Myocyte (in vitro differentiated cells): Measurements from ENCODE around the gene UCHL1. TPM values are rescaled to one million over a fixed set of nuclear protein-coding genes. Genes with fewer than 3 reads are reported as not detected.
"Not testable (repeated sequence)": the region's sequence is repeated elsewhere in the genome, so short reads cannot be mapped to it uniquely, and the experiment has no call there.

Experiments used
- DNase-seq: peaks from one replicate; pipeline ENCODE4 v3.0.0-alpha.2; 2012; ENCODE audit warnings: low read depth
- total RNA-seq: library from RNA; depleted of rRNA; stranded (reverse); fragments of >200 nt; gene quantifications from 2 replicates; pipeline ENCODE4 v1.2.3, GENCODE V29; 2014

Gene UCHL1
- total RNA-seq, 1 donor from 2014 or later = 190 TPM

DNA sequence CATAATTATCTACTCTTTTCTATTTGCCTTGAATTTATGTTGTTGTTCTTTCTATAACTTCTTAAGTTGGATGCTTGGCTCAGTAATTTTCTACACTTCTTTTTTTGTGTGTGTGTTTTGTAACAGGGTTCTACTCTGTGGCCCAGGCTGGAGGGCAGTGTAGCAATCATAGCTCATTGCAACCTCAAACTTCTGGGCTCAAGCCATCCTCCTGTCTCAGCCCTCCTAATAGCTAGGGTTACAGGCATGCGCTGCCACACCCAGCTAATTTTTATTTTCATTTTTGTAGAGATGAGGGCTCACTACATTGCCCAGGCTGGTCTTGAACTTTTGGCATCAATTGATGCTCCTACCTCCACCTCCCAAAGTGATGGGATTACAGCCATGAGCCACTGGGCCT lies 20.7 kb upstream of the UCHL1 start:
- DNase-seq = no peak

DNA sequence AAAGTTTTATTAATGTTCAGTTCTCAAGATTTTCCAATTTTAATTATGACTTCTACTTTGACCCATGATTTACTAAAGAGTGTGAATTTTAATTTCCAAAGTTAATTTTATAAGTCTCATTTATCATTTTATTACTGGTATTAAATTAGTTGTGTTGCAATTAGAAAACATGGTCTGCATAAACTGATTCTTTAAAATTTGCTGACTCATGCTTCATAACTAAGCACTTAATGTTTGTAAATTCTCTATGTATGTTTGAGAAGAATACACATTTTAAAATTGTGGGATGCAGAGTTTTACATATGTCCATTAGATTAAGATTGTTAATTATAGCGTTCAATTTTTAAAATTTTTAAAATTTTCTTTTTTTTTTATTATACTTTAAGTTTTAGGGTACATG lies 20.2 kb upstream of the UCHL1 start:
- DNase-seq = no peak

DNA sequence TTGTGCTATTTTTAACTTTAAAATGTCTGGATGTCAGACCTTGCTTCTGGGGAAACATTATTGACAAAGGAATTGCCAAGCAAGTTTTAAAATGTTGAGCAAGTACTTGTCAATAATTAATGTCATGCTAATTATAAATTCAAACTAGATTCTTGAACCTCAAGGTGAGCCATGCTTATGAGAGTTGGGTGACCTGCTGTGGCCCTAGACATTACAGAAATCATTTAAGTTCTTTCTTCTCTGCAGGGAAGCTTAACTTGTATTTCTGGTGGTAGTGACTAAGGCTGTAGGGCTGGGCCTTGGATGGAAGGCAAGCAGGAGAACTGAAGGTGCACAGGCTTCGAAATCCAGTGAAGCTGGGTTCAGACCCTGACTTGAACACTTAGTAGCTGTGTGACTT lies 14.8 kb upstream of the UCHL1 start:
- no peak for DNase-seq

DNA sequence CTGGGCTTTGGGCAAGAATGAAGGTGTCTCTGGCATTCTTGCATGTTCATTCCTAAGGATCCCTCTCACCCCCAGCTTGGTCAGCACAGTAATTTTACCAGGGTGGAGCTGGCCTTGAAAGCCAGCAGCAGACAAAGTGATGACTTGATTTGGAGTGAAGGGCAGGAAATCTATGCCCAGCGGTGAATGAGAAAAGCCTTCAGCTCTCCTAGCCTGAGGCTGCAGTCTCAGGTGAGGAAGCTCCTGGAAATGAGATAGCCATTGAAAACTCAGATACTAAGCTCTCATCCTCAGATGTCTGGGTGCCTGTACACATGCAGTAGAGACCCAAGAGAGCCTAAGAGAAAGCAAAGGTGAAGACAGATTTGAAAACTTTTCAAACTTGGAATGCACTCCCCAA lies 10.7 kb upstream of the UCHL1 start:
- DNase-seq = no peak

DNA sequence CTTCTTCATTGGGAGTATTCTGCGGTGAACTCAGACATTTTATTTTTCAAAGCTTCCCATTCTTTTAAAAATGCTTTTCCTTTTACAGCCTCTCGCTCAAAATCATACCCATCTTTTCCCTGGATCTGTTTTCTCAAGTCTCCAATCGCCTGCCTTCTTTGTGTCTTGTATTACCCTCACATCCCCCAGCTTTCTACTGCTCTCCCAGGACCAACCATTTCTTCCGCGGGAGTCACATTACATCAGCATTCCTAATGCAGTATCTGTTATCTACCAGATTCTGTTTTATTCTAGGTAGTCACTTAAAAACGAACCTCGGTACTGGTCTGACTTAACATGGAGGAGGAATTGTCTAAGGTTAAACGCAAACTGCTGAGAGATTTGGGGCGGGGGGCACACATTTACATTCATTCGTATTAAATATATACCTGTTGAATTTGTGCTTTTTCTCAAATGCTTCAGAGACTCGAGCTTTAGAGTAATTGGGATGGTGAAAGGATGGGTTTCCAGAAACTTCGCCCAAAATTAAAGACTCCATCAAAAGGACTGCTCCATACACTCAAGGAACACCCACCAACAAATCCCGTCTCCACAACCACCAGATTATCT lies 493 bp upstream of the UCHL1 start:
- no peak for DNase-seq

DNA sequence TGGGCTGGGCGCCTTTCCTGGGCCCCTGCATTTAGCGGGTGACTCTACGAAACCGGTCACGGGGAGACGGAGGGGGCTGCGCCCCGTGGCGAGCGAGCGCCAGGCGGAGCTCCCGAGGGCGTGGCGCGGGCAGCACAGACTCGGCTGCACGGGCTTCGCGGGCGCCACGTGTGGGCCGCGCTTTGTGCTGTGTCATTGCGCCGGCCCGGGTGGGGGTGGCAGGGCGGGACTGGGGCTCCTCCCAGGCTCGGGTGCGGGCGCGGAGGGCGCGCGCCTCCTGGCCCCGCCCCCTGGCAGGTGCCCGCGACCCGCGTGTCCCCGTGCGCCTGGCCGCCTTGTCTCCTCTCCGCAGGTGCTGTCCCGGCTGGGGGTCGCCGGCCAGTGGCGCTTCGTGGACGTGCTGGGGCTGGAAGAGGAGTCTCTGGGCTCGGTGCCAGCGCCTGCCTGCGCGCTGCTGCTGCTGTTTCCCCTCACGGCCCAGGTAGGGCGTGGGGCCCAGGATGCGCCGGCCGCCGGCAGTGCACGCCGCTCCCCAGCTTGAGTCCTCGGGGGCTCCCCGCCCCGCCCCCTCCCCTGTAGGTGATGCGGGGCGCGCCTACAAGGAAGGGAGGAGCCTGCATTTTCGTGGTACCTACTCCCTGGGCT lies 651 bp downstream of the UCHL1 start:
- DNase-seq = peak; percentile 49

DNA sequence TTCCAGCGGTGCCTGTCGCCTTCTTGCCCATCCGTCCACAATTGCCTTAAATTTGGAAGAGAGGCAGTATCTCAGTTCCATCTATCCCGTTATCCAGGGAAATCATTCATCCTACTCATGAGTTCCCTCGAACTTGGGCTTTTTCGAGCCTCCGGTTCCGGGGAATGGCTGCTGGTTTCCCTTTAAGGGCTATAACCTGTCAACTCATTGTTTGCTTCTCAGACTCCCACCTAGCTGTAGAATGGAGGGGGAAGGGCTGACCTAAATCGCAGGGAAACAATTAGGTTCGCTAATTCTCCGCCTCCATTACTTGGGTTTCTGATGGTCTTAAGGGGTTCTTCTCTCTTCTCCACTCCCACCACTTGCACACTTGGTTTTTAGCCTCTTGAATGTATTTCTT lies 1.2 kb downstream of the UCHL1 start:
- no peak for DNase-seq

DNA sequence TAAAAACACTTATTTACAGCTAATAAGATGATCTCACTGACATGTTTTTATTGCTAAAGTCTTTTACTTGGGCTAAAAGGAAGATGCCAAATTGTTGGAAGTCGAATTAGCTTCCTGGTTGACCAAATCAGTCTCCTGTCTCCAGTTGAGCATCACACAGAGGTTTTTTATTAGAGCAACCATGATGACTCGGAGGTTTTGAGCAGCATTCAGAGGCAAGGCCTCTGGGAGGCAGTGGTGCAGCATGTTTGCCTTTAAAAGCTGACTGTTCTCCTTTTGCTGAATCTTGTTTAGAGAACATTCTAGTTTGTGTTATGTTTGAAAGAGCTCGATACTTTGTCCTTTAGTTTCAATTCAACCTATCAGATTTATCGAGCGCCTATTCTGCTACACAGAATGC lies 2.1 kb downstream of the UCHL1 start:
- peak; percentile 79 for DNase-seq

DNA sequence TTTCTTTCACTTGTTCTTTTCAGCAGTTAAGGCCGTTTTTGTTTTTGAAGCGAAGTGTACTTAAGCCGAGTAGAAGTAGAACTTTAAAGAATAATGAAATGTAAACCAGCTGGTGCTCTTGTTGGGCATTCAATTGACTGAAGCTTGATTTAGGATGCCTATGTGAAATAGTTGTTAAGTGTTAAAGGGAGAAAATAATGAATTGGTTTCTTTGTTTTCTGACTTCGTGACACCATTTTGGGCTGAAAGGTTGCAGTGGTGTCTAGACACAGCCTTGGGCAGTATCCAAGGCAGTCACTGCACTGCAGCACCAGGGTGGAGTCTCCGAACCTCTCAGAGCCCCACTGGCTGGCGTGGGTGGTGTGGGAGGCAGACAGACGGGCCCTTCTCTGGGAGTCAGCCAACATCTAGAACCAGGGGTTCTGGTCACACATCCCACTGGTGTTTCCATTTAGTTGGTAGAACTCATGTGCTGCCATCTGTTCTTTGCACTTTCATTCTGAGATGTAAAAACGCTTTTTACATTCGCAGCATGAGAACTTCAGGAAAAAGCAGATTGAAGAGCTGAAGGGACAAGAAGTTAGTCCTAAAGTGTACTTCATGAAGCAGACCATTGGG lies 3.5 kb downstream of the UCHL1 start:
- DNase-seq = no peak

DNA sequence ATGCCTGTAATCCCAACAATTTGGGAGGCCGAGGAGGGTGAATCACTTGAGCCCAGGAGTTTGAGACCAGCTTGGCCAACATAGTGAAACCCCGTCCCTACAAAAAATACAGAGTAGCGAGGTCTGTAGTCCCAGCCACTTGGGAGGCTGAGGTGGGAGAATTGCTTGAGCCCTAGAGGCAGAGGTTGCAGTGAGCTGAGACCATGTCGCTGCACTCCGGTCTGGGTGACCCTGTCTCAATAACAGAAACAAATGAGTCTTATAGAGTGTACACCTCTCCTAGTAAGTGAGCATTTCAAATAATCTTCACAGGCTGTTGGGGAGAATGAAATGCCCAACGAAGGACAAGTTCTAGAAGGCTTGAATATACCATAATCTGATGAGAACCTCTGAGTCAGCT lies 5.5 kb downstream of the UCHL1 start:
- no peak for DNase-seq

DNA sequence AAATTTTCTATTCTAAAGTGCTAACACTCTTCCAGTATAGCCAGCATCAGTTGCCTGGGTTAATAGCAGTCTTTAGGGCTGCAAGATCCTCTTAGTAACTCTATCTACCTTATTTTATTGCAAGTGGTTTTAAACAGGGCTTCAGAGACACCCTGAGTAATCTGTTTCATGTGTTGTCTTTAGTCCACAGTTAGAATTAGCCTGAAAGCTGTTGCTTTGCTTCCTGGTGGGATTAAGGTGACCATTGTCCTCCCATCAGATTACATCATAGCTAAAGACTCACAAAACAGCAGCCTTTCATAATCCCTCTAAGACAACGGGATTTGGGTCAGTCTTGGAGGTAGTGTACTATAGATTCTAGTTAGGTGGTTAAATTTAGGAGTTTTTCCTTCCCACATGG lies 7.5 kb downstream of the UCHL1 start:
- DNase-seq = no peak

DNA sequence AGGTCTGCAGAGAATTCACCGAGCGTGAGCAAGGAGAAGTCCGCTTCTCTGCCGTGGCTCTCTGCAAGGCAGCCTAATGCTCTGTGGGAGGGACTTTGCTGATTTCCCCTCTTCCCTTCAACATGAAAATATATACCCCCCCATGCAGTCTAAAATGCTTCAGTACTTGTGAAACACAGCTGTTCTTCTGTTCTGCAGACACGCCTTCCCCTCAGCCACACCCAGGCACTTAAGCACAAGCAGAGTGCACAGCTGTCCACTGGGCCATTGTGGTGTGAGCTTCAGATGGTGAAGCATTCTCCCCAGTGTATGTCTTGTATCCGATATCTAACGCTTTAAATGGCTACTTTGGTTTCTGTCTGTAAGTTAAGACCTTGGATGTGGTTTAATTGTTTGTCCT lies 11.3 kb downstream of the UCHL1 start:
- peak; percentile 86 for DNase-seq

DNA sequence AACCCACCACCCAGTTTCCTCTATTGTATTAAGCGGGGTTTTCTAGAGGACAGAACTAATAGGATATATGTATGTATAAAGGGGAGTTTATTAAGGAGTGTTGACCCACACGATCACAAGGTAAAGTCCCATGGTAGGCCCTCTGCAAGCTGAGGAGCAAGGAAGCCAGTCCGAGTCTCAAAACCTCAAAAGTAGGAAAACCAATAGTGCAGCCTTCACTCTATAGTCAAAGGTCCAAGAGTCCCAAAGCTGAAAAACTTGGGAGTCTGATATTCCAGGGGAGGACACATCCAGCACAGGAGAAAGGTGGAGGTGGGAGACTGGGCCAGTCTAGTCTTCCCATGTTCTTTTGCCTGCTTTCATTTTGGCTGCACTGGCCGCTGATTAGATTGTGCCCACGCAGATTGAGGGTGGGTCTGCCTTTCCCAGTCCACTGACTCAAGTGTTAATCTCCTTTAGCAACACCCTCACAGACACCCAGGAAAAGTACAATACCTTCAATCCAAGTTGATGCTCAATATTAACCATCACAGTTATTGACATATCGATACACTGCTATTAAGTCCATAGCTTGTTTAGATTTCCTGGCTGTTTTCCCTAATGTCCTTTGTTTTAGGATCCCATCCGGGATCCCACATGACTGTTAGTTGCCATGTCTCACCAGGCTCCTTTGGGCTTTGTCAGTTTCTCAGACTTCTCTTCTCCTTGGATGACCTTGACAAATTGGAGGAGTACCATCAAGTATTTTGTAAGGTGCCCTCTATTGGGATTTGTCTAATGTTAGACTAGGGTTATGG lies 12.2 kb downstream of the UCHL1 start:
- DNase-seq = no peak

DNA sequence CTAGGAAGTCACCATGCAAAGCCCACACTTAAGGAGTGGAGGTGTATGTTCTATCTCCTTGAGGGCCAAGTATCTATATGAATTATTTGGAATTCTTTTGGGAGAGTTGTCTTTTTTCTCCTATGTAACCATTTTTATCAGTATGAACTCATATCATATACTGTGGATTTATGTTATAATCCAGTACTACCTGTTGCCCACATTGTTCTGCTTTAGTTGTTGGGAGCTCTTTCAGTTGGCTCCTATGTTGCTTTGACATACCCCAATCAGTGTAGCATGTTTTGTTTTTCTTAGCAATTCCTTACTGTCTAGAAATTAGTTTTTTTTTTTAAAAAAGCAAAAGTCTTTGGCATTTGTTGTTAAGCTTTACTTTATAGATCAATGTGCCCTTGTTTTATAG lies 13.0 kb downstream of the UCHL1 start:
- no peak for DNase-seq

DNA sequence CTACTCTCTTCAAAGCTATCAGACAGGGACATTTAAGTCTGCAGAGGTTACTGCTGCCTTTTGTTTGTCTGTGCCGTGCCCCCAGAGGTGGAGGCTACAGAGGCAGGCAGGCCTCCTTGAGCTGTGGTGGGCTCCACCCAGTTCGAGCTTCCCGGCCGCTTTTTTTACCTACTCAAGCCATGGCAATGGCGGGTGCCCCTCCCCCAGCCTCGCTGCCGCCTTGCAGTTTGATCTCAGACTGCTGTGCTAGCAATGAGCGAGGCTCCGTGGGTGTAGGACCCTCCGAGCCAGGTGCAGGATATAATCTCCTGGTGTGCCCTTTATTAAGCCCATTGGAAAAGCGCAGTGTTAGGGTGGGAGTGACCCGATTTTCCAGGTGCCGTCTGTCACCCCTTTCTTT lies 19.2 kb downstream of the UCHL1 start:
- not testable (repeated sequence) for DNase-seq

DNA sequence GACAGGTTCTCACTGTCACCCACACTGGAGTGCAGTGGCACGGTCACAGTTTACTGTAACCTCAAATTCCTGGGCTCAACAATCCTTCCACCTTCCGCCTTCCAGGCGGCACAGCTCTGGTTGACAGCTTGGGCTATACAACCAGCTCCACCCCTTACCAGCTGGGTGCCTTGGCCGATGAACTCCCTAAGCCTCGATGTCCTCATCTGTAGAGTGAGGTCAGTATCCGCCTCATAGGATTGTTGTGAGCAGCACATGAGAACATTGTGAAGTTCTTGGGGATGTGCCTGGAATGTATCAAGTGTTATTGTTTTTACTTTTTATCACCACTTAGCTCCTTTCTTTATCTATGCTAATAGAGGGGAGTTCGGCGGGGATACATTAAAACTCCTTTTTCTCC lies 23.3 kb downstream of the UCHL1 start:
- no peak for DNase-seq

DNA sequence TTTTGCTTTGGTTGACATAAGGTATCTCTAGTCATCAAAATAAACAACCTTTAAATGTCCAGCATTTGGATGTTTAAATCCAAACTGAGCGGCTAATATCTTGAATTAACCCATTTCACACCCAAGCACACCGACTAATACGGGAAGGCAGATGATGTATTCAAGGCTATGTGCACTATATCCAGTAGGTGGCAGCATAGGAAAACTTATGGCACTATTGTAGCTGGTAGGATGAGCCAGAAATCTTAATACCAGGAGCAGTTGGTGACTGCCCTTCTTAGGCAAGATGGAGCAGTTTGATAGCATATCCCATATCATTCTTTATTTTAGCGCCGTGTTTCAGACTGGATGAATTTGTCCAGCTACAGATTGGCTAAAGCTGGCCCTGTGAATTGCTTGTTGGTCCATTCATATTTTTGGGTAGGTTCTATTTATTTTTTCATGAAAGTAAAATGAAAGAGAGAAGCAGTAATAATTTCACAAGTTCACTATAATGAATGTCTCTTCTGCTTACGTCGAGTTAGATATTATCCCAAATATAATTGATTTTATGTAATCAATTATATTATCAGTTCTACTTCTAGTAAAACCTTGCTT lies 24.4 kb downstream of the UCHL1 start:
- DNase-seq = peak; percentile 88

DNA sequence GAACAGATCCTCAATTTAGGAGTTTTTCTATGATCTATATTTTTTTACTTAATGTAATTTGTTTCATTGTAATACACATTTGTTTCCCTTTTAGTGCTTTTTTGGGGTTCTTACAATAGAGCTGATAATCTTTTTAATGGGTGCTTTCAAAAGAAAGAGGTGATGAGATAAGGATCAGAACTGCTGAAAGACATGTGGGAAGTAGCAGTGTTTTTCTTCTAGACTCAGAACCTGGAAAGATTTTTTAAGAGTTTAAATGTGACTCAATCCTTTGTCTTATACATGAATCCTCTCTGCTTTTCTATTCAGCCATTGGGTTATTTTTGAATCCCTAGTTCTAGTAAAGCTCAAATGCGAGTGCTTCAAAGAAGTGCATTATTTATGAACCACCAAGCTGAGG lies 25.6 kb downstream of the UCHL1 start:
- no peak for DNase-seq

DNA sequence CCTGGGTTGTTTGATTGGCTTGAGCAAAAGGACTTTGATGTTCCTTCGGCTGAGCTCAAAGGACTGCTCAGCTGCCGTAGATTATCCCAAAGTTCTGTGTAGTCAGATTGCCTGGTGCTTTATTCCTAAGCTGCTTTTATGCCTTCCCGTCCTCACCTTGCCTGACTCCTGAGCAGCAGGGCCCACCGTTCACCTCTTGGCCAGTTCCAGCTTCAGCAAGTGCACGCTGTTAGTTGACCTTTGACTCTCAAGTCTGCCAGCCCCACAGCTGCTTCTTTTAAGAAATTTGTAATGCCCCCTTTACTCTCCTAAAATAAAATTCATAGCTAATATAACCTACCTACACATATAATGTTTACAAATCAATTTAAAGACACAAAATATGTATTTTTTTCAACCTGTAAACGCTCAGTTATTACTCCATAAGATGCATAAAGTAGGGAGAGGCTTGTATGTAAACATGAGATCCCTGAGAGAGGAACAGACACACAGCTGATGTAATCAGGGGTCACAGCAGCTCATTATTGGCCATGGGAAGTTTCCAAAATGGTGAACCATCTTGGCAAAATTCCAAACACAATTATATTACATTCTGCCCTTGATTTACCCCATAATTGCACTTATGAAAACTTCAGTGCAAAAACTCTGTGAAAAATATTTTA lies 28.6 kb downstream of the UCHL1 start:
- no peak for DNase-seq

DNA sequence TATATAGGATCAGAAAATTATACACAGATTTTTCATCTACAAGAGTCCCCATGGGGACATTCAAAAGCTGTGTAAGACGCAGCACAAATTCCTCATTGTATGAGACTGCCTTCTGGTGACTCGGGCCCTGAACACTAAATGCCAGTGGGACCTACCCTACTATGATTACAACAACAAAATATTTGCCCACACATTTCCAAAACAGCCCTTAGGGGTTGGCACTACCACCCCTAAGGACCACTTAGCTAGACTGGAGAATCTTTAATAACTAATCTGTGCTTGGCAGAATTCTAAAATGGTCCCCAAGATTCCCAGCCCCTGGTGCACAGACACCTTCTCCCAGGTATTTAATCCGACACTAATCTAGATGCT lies 29.1 kb downstream of the UCHL1 start:
- no peak for DNase-seq

DNA sequence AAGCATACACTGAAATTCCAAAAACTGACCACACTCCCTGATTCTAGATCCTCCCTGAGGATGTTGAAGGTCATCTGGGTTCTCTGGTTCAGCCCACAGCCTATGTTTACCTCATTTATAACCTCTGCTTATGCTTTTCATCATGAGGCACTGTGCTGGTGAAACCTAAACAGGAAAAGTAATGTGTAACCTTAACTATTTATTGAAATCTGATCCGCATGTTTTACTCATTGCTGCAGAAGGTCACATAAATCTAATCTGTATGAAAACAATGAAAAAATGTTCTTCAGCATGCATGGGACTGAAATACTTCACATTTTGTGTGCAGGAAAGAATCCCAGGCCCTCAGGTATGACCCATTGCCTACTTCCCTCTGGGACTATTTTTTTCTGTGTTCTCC lies 30.3 kb downstream of the UCHL1 start:
- DNase-seq = no peak
